Non-pigmented ciliary epithelial cell (primary cell): Measurements from ENCODE around the gene PDE5A.

Experiments
- DNase-seq: peaks from one replicate; pipeline ENCODE4 v3.0.0-alpha.2; 2010; ENCODE audit warnings: low read depth

Gene PDE5A

DNA sequence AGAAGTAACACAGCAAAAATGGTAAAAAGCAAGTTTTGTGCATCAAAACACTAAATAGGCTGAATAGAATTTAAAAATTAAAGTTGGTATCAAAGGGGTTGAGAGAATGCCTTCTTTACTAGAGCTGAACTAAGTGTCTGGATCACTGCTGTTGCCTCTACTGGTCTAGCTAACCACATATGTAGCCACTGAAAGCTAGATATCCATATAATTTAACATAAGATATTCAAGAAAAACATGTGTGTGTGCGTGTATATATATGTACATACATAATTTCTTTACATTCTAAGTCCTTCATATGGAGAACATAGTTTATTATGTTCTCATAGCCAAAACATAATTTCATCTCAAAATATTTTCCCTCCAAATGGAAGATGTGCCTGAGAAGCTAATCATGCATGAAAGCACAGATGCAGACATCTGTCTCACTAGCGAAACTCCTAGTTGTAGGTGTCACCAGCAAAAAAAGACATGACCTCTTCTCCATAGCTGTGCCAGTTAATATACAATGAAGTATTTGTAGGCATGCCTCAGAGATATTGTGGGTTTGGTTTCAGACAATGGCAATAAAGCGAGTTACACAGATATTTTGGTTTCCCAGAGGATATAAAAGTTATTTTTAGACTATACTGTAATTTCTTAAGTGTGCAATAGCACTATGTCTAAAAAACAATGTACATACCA lies 47.3 kb downstream of the PDE5A start:
- no peak for DNase-seq

DNA sequence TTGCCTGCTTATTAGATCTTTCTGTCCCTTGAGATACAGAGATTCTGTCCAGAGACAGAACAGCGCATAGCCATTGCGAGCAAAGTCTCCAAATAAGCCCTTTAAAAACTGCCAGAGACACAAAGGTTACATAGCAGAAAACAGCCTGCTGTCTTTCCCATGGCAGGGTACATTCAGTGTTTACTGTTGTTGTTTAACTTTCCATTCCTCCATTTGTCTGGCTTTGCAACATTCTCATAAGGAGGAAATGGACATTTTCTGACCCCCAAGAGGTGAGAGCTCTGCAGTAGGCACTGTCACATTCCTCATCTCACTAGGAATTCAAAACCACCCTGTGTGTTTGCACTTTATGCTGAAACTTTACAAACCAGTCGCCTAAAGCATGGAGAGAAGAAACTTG lies 48.3 kb downstream of the PDE5A start:
- DNase-seq = no peak

DNA sequence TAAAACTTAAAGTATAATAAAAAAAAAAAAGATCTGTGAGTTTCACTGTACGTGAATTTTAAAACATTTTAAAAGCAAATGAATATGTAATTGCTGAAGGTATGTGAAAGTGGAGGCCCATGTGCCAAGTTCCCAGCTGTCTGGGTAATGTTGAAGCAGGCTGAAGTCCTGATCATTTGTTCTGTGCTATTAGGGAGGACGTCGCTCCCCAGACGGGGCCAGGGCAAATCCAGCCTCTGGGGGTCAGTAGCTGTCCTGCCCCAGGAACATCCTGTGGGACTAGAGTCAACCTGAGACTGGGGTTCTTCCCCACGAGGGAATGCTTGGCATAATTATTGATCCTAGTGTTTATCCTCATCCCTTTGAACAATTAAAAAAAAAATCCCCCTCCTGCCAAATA lies 48.8 kb downstream of the PDE5A start:
- DNase-seq = no peak

GRCh38 chr4:119570401-119570800 lies 58.2 kb downstream of the PDE5A start:
- no peak for DNase-seq

DNA sequence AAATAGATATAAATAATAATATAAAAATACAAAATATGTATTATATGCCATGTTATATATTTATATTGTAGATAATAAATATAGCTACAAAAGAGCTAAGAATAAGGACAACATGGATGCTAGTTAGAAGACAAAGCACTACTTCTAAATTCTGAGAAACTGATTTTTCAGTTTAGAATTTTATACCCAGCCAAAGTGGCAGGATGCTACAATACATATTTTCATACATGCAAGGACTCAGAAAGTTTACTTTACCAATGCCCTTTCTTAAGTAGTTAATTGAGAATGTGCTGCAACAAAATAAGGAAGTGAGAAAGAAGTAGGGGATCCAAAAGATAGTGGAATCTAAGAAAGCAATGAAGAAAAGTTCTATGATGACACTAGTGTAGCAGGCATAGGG lies 64.5 kb downstream of the PDE5A start:
- no peak for DNase-seq

DNA sequence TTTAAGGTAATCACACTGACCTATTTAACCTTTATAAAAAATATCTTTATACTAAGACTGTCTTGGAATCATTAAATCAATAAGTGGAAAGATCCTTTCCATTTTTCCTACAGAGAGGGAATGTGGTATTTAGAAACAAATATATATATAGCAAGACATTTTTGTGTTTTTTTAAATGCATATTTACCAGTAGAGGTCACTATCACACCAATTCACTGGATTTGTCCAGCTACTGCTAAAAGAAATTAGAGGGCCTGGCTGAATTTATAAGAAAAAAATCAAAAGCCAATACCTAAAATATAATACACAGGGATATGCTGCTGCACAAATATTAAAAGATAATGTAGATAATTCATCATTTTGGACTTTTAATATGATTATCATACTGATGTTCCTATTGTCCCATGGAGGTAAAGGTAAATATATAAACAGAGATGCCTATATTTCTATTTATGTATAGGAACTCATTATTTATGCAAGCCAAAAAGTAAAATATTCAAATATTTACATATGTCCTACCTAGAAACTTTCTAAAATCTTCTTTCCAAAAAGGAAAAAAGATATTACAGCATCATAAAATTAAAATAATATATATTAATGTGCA lies 69.5 kb downstream of the PDE5A start:
- DNase-seq = peak; percentile 22

DNA sequence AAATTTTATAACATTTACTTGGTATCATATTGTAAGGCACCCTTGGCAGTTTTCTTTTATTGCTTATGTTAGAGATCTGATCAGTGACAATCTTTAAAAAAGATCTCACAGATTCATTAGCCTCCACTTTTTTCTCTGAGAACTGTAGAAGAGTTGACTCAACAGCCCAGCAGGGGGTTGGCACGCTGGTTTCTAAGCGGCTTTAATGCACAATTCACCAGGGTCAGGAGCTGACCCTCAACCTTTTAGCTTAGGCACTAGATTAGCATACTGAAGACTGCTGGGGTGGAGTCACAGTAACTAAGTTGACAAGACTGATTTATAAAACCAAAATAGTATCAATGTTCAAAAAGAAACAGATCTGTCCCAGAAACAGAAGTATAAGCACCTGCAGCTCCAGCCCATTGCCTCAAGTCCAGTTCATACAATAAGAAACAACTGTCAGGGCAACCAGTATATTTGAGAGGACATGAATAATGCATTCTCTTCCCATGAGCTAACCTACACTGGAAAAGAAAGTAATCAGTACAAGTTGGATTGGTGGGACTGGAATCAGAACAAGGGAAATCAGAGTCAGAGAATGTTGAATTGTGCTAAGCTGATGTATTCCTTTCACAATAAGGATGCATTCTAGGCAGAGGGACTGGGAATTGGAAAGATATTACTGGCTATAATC lies 77.6 kb downstream of the PDE5A start:
- DNase-seq = peak; percentile 67

DNA sequence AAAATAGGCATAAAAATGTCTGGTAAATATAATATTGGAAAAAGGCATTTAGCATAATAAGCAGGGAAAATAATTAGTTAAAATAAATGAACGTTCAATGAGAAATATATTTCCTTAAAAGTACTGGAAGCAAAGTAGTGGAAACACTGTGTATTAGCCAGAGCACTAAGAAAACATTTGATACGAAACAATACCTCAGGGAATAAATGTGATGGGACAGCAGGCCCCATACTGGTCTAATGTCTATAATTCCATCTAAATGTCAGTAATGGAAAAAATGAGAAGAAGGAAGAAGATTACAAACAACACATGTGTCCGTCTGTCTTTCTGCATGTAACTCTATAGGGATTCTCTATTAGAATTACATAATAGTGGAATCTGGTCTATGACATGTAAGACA lies 79.0 kb downstream of the PDE5A start:
- DNase-seq = no peak

DNA sequence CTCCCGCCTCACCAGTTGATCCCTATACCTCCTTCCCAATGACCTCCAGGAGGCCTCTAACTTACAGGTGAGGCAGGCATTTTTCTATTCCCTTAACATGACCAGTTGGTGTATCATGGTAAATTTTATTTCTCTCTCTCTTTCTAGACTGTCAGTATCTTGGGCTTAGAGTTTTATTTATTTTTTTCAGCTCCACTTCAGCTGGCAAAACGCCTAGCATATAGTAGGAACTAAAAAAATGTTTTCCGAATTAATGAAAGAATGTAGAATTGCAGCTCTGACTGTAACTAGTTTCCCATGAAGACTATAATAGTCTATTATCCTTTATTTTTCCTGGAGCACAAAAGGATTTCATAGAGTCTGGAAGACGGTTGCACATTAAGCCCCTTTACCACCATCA lies 84.8 kb downstream of the PDE5A start:
- no peak for DNase-seq

DNA sequence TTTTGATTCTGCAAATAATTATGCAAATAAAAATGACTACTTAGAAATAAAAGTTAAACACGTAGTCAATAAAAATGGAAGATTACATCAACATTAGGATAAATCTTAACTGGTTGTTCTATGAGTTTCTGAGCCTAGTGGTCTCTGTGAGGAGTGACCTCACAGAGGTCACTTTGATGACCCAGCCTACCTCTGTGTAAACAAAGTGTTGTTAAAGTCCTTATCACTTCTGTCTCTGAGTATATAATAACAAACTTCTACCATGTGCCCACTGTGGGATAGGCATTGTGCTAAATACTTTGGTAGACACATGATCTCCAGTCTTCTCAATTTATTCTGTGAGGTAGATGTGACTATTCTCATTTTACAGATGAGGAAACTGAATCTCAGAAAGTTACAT lies 85.4 kb downstream of the PDE5A start:
- no peak for DNase-seq

- no peak for DNase-seq
These were observed 88.4 kb downstream of the PDE5A start for GRCh38 chr4:119540249-119540648.

GRCh38 chr4:119537586-119537985 lies 91.0 kb downstream of the PDE5A start:
- DNase-seq = no peak

GRCh38 chr4:119536572-119537528 lies 91.8 kb downstream of the PDE5A start:
- no peak for DNase-seq

DNA sequence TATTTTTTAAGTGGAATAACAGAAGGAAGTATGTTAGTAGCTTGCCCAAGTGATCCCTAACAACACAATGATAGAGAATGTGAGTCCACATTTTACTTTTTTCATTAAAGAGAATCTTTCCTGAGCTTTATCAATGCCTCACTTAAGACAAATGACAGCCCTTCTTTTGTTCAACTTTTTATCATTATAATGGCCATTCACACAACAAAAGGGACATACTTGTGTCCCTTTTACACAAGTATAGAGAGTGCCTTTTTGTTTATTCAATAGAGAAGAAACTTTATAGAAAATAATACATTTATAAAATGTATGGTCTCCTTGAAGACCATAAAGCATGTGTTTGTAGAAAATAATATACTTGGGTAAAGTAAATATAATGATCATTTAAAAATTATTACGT lies 96.3 kb downstream of the PDE5A start:
- DNase-seq = no peak

DNA sequence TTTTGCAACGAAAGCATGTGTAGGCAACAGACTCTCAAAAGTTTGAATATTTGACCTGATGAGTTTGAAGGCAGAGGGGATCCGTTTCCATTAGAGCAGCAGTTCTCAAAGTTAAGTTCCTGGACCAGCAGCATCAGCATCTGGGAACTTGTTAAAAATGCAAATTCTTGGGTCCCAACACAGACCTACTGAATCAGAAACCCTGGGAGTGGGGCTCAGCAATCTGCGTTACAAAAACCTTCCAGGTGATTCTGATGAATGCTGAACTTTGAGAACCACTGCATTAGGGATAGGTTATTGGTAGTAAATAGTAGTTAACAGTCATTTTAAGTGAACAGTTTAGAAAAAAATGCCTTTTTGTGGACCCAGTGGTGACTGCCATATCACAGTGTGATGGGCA lies 98.8 kb downstream of the PDE5A start:
- DNase-seq = no peak

- DNase-seq = no peak
These were observed 101.6 kb downstream of the PDE5A start for GRCh38 chr4:119526786-119527550.

DNA sequence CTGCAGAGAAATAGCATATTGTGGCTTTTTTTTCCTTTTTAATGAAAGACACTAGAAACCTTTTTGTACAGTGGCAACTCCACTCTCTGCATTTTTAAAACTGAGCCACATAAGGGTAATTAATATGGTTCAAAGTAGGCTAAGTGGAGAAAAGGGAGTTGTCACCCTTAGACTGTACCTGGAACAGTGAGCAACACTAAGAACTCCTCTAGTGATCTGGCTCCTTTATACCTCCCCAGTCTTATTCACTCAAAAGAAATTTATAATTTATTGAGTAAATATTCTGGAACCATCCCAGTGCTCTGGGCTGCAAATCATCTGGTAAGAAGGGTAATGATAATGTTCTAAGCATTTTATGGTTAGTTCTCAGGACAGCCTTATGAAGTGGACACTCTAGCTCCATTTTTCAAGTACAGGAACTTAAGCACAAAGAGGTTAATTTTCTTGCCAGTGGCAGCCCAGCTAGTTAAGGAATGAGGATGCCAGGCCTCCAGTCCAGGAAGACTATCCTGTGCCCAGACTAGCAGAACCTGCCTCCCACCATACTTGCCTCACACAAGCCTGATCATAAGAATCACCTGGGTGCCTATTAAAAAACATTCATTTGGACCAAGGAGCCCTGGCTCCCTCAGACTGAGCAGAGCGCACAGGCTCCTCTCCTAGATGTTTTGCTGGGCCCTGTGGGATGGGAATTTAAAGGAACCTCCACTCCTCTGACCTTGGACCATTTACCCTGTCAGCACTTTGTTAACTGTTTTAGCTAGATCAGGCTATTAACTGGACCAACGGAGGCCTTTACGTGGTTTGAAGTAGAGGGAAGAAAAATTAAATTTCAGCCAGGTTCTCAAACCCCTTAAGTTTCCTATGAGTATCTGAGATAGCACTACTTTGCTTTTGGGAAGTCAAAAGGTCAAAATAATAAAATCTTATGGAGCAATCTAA lies 102.6 kb downstream of the PDE5A start:
- no peak for DNase-seq

DNA sequence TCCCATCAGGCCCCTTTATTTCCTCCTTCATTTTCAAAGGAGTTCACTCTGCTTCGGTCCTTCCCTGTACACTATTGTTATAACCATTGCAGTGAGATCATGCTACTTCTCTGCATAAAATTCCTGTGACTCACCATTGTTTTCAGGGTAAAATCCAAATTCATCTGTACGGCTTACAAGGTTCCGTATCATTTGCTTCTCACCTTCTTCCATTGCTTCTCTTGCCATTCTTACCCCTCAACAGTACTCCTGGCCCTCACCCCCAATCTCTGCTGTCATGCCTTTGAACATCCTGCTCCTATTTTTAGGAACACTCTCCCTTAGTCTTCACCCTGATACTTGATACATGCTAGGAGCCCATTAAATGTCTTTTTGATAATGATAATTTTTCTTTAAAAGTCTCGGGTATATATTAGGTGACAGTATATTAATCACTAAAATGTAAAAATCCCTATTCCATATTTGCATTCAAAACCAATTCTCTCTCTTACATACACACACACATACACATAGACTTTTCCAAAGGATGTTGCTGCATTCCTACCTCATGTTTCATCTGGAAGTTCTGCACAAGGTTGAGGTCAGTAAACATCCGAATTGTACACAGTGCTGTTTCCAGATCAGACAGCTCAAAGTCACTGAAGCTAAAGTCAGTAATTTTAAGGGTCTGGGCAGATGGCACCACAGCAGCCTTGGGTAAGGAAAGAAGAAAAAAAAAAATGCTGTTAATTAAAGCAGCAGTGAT lies 103.4 kb downstream of the PDE5A start:
- DNase-seq = peak; percentile 87

GRCh38 chr4:119523399-119523798 lies 105.2 kb downstream of the PDE5A start:
- DNase-seq = no peak

DNA sequence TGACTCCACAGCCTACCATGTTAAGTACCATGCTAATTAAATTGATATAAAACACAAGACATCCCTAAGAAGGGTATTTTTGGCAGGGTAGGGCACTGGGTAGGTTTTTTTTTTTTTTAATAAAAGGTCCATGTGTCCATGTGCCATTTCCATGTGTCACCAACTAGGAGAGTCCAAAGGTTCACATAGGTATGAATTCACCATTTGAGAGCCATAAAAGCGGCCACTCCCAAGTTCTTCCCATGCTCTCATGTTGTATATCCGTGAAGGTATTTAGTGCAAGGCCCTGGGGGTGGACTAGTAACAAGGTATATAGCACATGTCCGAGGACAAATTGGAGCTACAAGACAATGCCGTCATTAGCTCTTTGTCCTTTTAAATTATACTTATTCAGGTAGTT lies 107.3 kb downstream of the PDE5A start:
- DNase-seq = no peak
